Islet precursor cell (in vitro differentiated cells): Measurements from ENCODE around the gene OR2Y1.
"Not testable (repeated sequence)": the region's sequence is repeated elsewhere in the genome, so short reads cannot be mapped to it uniquely, and the experiment has no call there.

Experiments
- DNase-seq: peaks from one replicate; pipeline ENCODE4 v3.0.0-alpha.2; 2018

OR2Y1 gene, protein sequence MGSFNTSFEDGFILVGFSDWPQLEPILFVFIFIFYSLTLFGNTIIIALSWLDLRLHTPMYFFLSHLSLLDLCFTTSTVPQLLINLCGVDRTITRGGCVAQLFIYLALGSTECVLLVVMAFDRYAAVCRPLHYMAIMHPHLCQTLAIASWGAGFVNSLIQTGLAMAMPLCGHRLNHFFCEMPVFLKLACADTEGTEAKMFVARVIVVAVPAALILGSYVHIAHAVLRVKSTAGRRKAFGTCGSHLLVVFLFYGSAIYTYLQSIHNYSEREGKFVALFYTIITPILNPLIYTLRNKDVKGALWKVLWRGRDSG

DNA sequence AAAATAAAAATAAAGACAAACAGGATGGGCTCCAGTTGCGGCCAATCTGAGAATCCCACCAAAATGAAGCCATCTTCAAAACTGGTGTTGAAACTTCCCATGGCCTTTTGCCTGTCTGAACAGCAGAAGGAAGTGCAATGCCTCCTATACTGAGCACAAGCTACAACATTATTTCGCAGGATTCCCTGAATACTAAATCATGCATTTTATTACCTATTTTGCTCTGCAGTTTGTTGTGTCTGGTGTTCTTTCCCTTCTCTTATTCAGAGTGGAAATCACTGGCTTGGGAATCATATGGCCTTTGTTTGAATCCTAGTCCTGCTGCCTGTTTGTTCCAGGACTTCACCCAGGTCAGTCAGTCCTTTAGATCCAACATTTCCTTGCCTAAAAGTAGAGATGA lies at the start of gene OR2Y1:
OR2Y1 (minus strand) TSS at position 101 of the 400 bp plus-strand sequence; CDS start at position 101, 0 bp downstream.
- DNase-seq: no peak

DNA sequence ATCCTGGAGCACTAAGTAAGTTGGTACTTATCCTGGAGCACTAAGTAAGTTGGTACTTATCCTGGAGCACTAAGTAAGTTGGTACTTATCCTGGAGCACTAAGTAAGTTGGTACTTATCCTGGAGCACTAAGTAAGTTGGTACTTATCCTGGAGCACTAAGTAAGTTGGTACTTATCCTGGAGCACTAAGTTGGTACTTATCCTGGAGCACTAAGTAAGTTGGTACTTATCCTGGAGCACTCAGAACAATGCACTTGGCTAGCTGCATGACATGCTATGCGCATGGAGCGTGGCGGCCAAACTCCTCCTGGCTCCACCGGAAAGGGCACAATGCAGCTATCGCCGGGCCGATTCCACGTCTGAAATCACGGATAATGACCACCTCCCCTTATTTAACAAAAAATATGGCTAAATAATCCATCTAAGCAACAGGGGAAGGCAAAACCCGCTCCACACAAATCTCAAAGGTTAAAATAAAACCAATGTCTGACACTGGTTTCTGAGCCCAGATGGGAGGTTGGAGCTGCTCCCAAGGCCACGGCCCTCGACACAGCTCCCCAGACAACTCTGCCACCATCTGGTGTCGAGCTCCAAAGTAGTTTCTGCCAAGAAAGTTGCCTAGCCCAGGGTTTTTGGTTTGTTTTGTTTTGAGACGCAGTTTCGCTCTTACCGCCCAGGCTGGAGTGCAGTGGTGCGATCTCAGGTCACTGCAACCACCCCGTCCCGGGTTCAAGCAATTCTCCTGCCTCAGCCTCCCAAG lies 49.0 kb upstream of the OR2Y1 start:
- DNase-seq: not testable (repeated sequence)

DNA sequence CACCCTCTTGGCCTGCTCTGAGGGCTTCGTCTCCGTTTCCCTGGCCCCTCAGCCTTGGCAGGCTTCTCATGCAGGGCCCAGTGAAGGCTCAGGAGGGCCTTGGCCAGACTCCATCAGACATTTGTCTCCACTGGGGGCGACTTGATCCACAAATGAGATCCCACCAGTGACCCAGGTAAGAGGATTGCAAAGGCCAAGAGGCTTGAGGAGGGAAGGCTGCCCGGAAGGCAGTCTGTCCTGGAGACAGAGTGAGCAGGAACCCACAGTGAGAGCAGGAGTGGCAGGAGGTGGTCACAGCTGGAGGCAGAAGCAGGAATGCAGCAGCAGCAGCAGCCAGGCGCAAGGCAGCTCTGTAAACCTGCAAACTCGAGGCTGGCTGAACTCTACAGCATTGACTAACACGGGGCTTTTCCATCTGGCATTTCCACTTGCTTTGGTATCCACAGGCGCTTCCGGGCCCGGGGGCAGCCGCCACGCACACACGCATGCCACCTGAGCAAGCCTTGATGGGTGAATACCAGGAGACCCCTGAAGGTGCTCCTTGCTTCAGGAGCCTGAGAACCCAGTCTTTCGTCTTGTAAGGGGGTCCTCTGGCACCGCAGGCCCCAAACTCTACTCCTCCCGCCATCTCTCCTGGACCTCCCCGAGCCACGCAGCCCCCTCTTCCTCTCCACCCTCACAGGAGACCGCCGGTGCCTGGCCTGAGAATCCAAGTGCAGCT lies 48.0 kb upstream of the OR2Y1 start:
- peak; percentile 67 for DNase-seq

DNA sequence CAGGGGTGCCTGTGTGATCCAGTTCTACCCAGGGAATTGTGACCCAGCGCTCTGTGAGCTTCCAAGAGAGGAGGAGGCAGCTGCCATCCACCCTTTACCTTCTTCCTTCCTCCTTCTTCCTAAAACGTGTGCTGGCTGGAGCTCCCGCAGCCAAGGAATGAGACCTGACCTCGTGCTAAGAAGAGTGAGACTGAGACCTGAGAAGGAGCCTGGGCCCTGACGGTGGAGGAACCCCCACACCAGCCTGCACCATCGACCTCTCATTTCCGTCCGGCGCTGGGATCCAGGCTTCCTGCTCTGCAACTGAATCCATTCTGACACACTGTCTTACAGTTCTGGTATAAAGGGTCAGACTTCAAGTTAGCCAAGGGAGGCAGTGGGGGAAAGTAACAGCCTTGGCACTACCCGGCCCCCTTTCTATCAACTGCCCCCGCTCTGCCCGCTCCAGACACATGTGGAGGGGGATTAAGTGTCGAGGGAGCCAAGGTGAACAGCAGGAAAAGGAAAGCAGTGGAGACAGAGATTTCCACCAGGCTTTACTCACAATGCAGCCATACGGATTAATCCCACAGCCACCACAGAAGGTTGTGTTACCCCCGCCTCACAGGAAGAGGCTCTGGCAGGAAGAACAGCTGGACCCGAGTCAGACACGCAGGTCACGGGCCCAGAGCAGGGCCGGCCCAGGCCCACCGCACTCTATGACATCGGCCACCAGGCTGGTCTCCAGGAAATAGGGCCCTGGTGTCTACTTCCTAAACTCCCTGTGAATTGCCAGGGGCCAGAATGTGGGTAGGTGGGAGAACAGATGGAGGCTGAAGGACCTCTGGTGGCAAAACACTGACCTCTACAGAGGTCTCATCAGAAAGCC lies 46.9 kb upstream of the OR2Y1 start:
- DNase-seq: peak; percentile 77

DNA sequence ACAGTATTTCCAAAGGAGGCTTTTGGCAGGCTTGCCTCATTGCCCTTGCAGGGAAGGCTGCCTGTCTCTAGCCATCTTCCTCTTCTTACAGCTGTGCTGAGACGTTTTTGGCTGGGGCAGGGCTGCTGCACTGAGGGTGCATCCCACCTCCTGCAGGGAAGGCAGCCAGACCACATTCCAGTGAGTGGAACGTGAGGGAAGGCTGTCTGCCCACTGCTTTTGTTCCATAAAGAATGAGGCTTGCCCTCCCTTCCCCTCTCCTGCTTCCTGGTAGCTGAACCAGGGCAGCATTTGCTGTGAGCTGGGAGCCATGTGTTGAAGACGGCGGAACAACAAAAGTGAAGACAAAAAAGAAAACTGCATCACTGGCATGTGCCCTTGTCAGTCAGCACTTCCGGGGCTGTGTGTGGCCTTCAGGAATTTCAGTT lies 46.0 kb upstream of the OR2Y1 start:
- peak; percentile 96 for DNase-seq

DNA sequence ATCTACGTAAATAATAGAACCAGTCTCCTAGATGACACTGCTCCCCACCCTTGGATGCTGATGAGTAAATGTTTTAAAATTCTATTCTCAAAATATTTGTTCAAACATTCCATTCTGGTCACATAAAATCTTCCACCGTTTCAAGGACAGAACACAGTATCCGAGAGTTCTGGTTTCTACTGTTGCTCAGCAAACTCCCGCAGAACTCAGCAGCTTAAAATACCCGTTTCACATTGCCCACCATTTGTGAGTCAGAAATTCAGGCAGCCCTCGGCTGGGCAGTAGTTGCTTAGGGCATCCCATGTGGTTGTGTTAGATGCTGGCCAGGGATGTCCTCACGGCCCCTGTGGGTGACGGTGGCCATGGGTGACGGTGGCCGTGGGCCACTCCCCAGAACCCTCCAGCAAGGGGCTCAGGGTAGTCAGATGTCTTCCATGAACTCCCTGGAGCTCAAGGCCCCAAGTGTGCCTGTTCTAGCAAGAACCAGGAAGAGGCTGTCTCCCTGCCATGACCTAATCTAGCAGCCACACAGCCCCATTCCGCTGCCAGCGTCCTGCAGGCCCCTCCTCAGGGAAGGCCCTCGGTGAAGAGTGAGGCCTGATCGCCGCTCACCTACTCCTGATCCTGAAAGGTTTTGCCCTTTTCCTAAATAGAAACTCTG lies 45.4 kb upstream of the OR2Y1 start:
- DNase-seq: no peak

DNA sequence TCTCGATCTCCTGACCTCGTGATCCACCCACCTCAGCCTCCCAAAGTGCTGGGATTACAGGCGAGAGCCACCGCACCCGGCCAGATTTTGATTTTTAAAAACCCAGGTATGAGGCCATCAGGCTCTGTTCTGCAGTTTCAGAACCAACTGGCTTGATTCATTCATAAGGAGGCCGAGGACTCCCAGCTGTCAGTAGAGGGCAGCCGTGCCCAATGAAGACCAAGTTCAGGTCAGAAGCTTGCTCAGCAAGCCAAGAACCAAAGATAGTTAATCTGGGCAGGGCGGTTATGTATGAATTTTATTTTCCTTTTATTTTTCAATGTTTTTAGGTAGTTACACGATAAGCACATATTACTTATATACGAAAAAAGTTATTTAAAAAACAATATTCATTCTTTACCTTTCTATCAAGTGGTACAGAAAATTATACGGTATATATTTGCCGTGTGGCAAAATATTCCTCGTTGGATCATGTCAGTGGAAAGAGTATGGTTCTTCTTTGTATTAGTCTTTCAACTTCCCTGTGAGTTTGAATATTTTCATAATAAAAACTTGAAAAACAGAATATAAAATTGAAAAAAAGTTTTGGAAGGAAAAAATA lies 44.7 kb upstream of the OR2Y1 start:
- peak; percentile 86 for DNase-seq

DNA sequence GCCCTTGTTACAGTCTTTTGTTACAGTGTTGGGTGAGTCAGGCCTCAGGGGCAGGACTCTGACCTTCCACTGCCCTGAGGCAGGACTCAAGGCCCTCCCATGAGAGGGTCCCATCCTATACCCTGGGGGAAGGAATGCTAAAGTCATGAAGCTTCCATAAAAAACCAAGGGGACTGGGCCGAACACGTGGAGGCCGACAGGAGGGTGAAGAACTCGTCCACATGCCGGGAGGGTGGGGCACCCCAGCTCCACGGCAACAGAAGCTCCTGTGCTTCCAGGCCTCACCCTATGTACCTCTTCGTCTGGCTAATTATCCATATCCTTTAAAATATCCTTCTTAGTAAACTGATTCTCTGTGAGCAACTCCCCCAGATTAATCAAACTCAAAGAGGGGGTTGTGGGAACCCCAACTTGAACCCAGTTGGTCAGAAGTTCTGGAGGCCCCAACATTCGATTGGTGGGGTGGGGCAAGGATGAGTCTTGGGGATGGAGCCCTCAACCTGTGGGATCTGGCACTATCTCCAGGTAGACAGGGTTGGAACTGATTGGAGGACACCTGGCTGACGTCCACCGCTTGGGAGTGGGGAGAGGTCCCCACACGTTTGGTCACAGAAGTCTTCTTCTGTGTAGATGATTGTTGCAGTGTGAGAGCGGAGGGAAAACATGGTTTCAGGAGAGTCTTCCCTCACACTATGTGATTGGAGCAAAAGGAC lies 43.6 kb upstream of the OR2Y1 start:
- no peak for DNase-seq

DNA sequence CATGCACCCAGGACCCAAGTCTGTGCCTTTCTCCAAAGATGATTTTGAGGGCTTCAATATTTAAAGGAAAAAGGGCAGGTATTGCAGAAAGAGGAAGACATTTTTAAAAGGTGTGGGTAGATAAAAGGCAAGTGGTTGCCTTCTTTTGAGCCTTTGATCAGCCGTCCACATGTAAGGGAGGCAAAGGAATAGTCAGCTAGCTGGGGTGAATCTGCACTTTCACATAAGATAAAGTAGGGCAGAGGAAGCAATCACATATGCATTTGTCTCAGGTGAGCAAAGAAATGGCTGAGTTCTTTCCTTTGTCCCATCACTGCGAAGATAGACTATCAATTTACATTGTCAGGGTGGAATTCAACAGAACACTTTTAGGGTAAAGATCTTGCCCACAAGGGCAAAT lies 42.9 kb upstream of the OR2Y1 start:
- no peak for DNase-seq

DNA sequence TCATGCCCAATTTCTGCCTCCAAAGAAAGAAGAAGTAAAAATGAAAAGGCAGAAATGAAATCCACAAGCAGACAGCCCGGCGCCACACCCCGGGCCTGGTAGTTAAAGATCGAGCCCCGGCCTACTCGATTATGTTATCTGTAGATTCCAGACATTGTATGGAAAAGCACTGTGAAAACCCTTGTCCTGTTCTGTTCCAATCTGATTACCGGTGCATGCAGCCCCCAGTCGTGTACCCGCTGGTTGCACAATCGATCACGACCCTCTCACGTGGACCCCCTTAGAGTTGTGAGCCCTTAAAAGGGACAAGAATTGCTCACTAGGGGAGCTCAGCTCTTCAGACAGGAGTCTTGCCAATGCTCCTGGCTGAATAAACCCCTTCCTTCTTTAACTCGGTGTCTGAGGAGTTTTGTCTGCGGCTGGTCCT lies 42.1 kb upstream of the OR2Y1 start:
- DNase-seq: not testable (repeated sequence)

DNA sequence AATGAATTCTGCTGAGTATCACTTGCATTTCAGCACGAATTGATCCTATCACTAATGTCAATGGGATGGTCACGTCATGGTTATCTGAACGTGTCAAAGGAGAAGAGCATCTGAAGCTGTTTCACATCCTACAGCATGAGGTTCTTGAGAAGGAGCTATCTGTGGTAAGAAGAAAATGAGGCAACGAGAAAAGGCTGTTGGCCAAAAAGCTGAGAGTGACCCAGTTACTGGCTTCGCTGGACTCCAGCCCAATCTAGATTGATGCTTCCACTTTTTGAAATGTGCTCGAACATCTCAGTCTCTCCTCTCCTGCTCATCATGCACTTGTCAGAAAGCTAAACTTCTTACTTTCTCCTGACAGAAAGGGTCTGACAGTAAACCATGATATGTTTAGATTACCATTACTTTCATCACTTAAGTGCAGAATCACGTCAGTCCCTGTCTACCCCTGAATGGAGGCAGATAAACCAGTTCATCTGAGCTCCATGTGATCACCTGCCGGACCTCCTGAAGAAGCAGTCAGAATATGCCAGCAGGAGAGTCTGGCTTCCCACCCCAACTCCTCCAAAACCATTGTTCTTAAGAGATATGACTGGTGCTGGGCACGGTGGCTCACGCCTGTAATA lies 40.2 kb upstream of the OR2Y1 start:
- DNase-seq: no peak

DNA sequence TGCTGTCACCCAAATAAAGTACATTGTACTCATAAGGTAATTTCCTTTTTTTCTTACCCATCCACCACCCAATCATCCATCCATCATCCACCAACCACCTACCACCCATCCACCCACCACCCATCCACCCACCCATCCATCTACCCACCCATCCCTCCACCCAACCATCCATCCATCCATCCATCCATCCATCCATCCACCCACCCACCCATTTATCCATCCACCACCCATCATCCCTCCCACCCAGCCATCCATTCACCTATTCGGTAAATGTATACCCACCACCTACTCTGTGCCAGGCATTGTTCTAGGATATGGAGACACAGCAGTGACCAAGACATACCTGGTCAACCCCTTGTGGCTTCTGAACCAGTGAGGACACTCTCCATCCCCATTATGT lies 37.6 kb upstream of the OR2Y1 start:
- no peak for DNase-seq

DNA sequence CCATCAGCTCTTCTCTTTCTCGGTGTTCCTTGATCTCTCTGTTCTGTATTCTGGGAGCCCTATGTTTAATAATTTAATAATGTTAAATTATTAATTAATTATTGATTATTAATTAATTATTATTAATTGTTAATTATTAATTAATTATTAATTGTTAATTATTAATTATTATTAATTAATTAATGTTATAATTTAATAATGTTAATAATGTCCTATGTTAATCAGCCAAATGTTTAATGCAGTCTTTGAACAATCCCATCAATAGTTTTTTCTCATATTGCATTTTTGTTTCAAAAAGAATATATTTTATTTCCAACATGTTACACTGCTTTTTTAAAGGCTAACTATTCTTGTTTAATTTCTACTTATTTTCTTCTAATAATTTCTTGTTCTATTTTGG lies 36.5 kb upstream of the OR2Y1 start:
- DNase-seq: no peak

DNA sequence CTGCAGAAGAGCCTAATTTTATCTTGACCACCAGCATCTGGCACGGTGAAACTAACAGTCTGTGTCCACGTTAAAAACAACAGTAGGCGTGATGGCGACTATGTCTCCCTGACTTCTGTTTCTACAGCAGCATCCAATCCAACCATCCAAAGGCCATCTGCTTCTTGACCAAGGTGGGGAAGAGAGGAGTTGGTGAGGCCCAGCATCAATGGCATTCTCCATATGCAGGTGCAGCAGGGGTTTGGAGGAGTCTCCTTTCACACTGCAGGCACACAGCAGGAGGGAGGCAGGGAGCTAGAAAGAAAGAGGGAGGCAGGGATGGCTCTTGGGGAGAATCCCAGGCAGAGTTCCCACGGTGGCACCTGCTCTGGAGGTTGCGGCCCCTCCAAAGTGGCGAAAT lies 35.8 kb upstream of the OR2Y1 start:
- DNase-seq: no peak

DNA sequence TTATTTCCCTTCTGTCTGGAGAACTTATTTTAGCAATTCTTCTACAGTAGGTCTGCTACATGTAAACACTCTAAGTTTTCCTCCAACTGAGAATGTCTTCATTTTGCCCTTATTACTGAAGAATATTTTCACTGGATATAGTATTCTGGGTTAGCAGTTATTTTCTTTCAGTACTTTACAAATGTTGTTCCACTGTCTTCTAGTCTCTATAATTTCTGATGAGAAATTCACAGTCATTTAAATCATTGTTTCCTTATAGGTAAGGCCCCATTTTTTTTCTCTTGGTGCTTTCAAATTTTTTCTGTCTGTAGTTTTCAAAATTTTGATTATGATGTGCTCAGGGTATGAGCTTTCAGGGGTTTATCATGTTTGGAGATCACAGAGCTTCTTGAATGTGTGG lies 32.0 kb upstream of the OR2Y1 start:
- no peak for DNase-seq

DNA sequence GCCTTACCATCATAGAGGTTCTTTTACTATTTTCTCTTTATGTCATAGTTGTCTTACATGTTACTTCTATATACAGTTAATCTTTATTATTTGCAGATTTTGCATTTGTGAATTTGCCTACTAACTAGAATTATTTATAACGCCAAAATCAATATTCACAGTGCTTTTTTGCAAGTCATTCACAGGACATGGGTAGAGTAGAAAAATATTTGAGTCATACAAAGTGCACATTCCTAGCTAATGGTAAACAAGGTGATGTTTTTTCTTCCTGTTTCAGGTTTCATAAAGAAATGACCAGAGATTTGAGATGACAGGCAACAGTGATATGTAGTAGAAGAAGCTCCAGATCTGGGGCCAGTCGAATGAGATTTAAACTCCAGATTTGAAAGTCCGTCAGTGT lies 30.0 kb upstream of the OR2Y1 start:
- no peak for DNase-seq

DNA sequence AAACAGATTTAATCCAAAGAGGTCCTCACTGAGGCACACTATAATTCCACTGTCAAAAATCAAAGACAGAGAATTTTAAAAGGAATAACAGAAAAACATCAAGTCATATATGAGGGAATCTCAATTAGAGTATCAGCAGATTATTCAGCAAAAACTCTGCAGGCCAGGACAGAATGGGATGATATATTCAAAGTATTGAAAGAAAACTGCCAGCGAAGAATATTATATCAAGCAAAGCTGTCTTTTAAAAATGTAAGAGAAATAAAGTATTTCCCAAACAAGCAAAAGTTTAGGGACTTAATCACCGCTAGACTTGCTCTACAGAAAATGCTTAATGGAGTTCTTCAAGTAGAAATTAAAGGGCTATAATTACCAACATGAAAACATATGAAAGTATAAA lies 15.7 kb upstream of the OR2Y1 start:
- DNase-seq: no peak

DNA sequence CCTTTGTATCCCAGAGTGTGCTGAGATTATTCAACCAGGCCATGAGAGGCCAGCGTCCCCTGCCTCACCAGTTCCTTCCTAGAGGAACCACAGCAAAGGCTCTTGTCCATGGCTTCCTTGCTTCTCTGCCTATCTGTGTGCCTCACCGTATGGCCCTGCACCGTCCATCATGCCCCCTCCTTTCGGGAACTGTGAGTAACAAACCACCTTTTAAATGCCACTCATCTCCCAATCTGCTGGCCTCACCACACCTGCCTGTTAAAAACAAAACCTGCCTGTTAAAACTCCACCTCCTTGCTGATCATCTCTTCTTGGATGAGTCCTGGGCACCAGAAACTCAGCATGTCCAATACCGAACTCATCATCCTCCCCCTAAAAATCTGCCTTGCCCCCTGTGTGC lies 4.4 kb upstream of the OR2Y1 start:
- no peak for DNase-seq

DNA sequence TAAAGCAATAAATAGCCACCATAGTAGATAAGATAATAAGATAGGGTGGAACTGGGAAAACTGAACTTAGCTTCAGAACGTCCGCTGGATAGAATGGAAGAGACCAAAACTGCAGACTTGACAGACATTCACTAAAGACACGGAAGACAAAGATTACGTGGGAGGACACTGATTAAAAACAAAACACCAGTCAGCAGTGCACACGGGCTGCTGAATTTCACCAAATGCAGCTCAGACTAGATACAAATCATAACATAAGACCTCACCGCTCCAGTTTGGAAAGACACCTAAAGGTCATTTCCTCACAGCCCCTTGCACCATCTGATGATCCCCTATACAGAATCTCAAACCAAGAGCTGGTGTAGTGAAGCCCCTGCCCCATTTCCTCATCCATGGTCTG lies 2.9 kb upstream of the OR2Y1 start:
- no peak for DNase-seq

DNA sequence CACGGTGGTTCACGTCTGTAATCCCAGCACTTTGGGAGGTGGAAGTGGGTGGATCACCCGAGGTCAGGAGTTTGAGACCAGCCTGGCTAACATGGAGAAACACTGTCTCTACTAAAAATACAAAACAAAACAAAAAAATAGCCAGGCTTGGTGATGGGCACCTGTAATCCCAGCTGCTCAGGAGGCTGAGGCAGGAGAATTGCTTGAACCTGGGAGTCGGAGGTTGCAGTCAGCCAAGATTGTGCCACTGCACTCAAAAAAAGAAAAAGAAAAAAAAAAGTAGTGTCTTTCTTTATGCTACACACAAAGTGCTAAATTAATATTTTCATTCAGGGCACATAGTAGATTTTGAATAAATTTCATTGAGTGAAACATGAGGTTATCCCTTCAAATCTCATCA lies 1.1 kb upstream of the OR2Y1 start:
- not testable (repeated sequence) for DNase-seq

DNA sequence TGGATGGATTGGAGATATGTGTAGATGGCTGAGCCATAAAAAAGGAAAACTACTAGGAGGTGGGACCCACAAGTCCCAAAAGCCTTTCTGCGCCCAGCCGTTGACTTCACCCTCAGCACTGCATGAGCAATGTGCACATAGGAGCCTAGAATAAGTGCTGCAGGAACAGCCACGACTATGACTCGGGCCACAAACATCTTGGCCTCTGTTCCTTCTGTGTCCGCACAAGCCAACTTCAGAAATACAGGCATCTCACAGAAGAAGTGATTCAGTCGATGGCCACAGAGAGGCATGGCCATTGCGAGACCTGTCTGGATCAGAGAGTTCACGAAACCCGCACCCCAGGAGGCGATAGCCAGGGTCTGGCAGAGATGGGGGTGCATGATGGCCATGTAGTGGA lies 587 bp downstream of the OR2Y1 start:
- peak; percentile 68 for DNase-seq
